HG02678 (cell line): ENCODE measurements around the gene LETM1.

Source experiments
- ATAC-seq: cut with Tn5 transposase; IDR thresholded peaks from one replicate; pipeline ENCODE4 v1.9.1; 2021; ENCODE audit warnings: mild to moderate bottlenecking, moderate library complexity; ENCODE audit not compliant: unreplicated experiment

The LETM1 gene

GRCh38 chr4:1856071-1856942, at the start of gene LETM1:
TSS of gene LETM1 (minus strand) at chr4:1856156. CDS start at chr4:1855950, 206 bp downstream.
- ATAC-seq = peak; percentile 95

GRCh38 chr4:1904042-1904441, 48.1 kb upstream of the LETM1 start:
- ATAC-seq = no peak

- no peak for ATAC-seq
These were observed 47.1 kb upstream of the LETM1 start for GRCh38 chr4:1903035-1903434.

- no peak for ATAC-seq
These were observed 46.3 kb upstream of the LETM1 start for GRCh38 chr4:1902243-1902642.

- no peak for ATAC-seq
These were observed 45.2 kb upstream of the LETM1 start for GRCh38 chr4:1901127-1901526.

GRCh38 chr4:1900624-1901023, 44.7 kb upstream of the LETM1 start:
- no peak for ATAC-seq

- no peak for ATAC-seq
These were observed 44.1 kb upstream of the LETM1 start for GRCh38 chr4:1900087-1900433.

GRCh38 chr4:1899149-1900086, 43.5 kb upstream of the LETM1 start:
- peak; percentile 79 for ATAC-seq

- ATAC-seq = no peak
These were observed 42.7 kb upstream of the LETM1 start for GRCh38 chr4:1898681-1899080.

GRCh38 chr4:1898007-1898406, 42.1 kb upstream of the LETM1 start:
- no peak for ATAC-seq

GRCh38 chr4:1896658-1896991, 40.7 kb upstream of the LETM1 start:
- ATAC-seq = no peak

GRCh38 chr4:1895971-1896657, 40.2 kb upstream of the LETM1 start:
- no peak for ATAC-seq

- ATAC-seq = no peak
These were observed 35.1 kb upstream of the LETM1 start for GRCh38 chr4:1890979-1891570.

GRCh38 chr4:1887052-1887451, 31.1 kb upstream of the LETM1 start:
- ATAC-seq = no peak

- no peak for ATAC-seq
These were observed 29.5 kb upstream of the LETM1 start for GRCh38 chr4:1885414-1885813.

GRCh38 chr4:1883583-1883982, 27.6 kb upstream of the LETM1 start:
- ATAC-seq = no peak

- ATAC-seq = no peak
These were observed 26.9 kb upstream of the LETM1 start for GRCh38 chr4:1882850-1883271.

- no peak for ATAC-seq
These were observed 24.4 kb upstream of the LETM1 start for GRCh38 chr4:1880332-1880731.

GRCh38 chr4:1879485-1879884, 23.5 kb upstream of the LETM1 start:
- no peak for ATAC-seq

- ATAC-seq = no peak
These were observed 18.2 kb upstream of the LETM1 start for GRCh38 chr4:1874201-1874600.

- ATAC-seq = no peak
These were observed 17.8 kb upstream of the LETM1 start for GRCh38 chr4:1873776-1874175.
